GM19193 (cell line): ENCODE results near the gene CDX1.

Source experiments
- POLR2A ChIP-seq: IDR thresholded peaks from 4 replicates; pipeline ENCODE4 v1.6.1; 2011; ENCODE audit not compliant: insufficient read depth, insufficient read length; ENCODE audit errors: extremely low read depth

CDX1 gene

DNA sequence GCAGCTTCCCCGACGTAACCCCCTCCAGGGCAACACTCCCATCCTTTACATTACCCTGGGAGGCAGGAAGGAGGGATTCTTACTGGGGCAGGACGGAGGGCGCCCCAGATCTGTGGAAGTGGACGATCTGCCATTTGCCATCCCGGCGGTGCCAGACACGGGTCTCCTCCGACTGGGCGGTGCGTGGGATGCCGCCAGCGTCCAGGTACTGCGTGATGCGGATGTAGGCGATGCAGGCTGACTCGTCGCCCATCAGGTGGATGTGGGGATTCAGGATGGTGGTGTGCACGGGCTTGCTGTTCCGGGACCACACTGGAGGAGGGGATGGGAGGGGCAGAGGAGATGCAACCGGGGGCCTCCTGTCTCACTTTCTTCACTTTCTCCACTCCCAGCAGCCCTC is 56.3 kb downstream of the CDX1 start:
- no peak for TF ChIP-seq POLR2A

DNA sequence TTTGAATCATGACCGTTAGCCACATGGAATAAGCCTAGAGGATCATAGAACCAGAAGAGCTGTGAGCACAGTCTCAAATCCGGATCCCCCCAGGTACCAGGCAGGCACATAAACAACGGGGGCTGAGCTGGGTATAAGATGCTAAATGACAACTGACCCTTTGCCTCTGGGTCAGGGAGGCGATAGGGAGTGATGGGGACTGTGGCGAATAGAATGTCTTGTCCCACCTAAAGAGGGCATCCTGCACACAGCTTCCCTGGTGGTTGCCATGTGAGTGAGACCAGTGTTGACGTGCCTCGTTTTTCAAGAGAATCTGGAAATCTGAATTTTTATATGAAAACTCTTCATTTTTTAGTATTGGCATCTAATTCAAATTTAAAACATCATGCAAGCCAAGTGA is 56.9 kb downstream of the CDX1 start:
- no peak for TF ChIP-seq POLR2A

DNA sequence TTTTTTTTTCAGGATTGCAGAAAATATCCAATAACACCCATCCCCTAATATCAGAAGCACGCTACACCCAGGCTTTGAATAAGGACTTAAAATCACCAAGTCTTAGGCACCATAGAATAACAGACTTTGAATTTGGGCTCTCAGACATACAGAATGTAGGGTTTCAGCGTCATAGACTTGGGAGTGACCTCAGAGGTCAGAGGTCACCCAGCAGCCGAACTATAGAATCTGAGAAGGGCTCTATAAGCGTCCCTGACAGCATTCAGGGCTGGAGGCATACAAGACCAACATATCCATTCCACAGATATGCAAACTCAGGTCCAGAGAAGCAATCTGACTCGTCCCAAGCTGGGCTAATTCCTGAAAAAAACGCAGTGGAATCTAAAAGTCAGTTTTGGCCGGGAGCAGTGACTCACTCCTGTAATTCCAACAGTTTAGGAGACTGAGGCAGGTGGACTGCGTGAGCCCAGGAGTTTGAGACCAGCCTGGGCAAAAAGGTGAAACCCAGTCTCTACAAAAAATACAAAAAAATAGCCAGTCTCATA is 58.0 kb downstream of the CDX1 start:
- no peak for TF ChIP-seq POLR2A

- TF ChIP-seq POLR2A, result no peak
Measured at GRCh38 chr5:150227036-150227435, 60.5 kb downstream of the CDX1 start.

DNA sequence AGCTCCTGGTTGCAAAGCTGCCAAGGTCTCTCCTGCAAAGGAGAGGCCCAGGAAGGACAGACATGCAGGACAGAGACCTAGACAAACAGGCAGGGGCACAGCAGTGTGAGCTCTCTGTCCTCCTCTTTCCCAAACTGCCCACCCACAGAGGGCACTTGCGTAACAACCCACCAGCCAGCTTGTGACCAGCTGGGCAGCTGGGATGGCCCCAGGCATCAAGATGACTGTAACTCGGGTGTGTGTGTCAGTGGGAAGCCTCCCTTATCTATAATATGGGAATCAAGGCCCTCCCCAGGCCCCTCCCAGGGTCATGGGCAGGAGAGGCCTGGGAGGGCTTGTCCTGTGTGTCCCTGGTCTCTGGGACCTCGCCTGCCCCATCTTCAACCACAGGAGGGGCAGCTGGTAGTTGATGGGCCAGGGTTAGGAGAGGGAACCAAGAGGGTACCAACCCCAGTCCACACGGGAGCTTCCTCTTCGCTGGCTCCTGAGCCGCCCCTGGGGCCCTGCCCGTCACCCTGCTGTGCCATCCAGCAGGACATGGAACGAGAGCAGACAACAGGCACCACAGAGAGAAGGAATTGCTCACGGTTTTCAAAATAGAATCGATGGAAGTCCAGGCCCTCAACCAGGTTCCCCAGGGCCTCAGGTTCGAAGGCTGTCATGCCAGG is 61.2 kb downstream of the CDX1 start:
- no peak for TF ChIP-seq POLR2A

GRCh38 chr5:150229571-150229970 is 63.0 kb downstream of the CDX1 start:
- no peak for TF ChIP-seq POLR2A

DNA sequence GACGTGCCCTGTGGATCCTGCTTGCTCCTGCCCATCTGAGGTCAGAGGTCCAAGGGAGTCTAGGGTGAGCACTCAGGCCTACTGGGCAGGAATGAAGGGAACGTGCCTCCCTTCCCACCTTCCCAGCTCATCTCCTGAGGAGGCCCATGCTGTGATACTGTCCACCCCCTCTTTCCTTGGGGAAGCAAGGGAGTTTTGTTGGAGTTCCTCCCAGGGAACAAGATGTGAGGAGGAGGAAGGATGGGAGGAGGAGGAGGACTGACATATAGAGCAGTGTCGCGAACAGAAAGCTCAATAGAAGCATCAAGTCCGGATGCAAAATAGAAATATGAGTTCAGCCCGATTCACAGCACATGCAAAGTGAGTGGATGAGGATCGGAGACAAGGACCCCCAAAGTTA is 64.3 kb downstream of the CDX1 start:
- no peak for TF ChIP-seq POLR2A
